ENCODE results near the gene TP53RK. TPM values are rescaled to one million over a fixed set of nuclear protein-coding genes. Genes with fewer than 3 reads are reported as not detected.

The TP53RK gene
- total RNA-seq, 1 donor, result 17.4 TPM

DNA sequence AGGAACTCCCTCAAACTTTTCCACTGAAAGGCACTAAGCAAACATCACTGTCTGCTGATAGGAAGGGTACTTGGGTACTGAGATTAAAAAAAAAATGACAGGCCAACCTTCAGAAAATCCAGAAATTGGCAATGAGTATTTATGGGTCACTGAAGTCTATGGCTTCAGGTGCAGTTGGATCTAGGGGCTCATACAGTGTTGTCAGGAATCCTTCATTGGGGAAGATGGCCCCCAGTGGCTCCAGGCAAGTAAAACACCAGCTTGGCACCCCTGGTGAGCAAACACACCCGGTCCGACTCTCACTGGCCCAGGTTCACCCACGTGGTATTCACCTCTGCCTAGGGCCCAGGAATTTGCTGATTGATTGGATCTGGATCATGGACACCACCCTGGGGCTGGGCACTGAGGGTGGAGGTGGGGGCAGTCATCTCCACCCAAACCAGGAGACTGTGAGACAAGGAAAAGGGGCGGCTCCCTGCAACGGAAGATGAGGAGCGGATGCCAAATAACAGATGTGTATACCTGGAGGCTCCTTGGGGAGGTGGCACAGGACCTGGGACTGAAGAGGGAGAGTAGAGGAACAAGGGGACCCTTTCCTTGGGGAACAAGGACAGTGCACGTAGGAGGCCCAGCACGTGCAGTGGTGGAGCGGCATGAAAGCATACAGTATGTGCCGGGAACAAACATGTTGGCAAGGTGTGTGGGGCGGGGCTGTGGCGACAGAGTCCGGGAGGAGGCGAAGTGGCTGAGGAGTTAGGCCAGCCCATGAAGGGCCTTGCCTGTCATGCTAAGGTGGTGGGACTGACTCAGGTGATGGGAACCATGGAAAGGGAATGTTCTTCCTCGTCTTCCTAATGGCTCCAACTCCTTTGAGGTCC is 25.0 kb upstream of the TP53RK start:
- no peak for DNase-seq (ENCODE audit: low read depth)
- TF ChIP-seq CTCF (IDR thresholded peaks at IDR 0.05; ENCODE audit: insufficient read depth, low read length), result no peak
- H3K4me3 ChIP-seq (ENCODE audit: low read depth, low read length), result no peak overlapping the region

DNA sequence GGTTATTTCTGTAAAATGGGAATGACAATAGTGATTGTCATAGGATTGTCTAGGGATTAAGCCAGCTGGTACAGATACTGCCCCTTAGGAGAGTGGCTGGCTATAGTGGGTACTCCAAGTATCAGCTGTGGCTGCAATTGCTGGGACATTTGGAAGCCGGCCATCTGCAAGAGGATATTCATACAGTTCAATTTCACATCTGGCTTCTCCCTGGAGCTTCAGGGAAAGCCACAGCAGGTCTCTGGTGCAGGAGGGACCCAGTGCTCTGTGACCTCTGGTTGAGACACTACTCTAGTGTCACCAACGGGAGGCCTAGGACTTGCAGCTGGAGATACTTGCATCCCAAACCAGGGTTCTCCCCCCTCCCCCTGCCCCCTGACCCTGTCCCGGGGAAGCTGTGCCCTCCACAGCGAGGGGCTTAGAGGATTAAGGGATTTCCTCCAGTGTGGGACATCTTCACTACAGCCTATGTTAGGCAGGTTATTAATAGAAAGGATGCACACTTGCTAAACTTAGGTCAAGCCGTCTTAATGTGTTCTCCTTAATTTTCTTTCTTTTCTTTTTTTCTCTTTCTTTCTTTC is 22.9 kb upstream of the TP53RK start:
- TF ChIP-seq CTCF (IDR thresholded peaks at IDR 0.05; ENCODE audit: insufficient read depth, low read length), result no peak
- DNase-seq (ENCODE audit: low read depth), result no peak

DNA sequence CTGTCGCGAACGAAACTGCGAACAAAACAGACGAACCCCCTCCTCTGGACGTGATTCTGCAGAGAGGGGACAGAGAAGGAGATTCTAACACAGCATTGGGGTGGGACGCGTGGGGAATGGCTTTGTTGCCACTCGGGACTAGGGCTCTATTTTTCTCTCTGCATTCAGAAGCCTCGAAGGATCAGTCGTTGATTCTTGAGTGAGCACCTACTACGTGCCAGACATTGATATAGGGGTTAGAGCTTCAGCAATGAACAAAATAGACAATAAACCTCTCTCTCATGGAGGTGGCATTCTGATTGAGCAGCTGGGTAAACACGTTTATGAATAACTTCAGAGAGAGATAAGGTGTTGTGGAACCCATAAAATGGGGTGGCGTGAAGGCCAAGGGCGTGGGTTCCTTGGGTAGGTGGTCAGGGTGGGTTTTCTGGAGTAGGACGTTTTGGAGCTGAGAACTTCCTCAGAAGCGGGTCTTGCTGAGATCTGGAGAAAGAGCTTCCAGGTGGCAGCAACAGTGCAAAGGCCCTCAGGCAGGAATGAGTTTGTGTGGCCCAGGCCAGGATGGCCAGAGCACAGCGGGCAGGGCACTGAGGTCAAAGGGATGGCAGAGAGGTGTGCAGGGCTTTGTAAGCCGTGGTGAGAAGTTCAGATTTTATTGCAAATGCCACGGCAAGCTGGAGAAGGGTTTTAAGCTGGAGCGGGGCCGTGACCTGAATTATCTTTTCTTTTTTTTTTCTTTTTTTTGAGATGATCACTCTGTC is 21.1 kb upstream of the TP53RK start:
- H3K4me3 ChIP-seq (ENCODE audit: low read depth, low read length), result peak overlapping the region; percentile 81
- peak; percentile 15 for DNase-seq (ENCODE audit: low read depth)
- TF ChIP-seq CTCF (IDR thresholded peaks at IDR 0.05; ENCODE audit: insufficient read depth, low read length), result no peak

More for the DNA sequence above, 22.9 kb upstream of the TP53RK start:
- no peak overlapping the region for H3K4me3 ChIP-seq (ENCODE audit: low read depth, low read length)

- TF ChIP-seq CTCF (IDR thresholded peaks at IDR 0.05; ENCODE audit: insufficient read depth, low read length), result peak; percentile 5
- H3K4me3 ChIP-seq (ENCODE audit: low read depth, low read length), result peak within 1 kb of the TSS; percentile 81
- peak; percentile 38 for DNase-seq (ENCODE audit: low read depth)
Measured at GRCh38 chr20:46709459-46710152, 20.4 kb upstream of the TP53RK start, which contains the start of gene SLC2A10. SLC2A10 (plus strand) TSS chr20:46709649; CDS start chr20:46709737, 88 bp downstream.

- TF ChIP-seq CTCF (IDR thresholded peaks at IDR 0.05; ENCODE audit: insufficient read depth, low read length), result no peak
- H3K4me3 ChIP-seq (ENCODE audit: low read depth, low read length), result peak overlapping the region; percentile 81
- DNase-seq (ENCODE audit: low read depth), result no peak
Measured at GRCh38 chr20:46709055-46709458, 19.8 kb upstream of the TP53RK start.

GRCh38 chr20:46708172-46708860 is 19.1 kb upstream of the TP53RK start:
- no peak for DNase-seq (ENCODE audit: low read depth)
- no peak for TF ChIP-seq CTCF (IDR thresholded peaks at IDR 0.05; ENCODE audit: insufficient read depth, low read length)
- no peak overlapping the region for H3K4me3 ChIP-seq (ENCODE audit: low read depth, low read length)

Data from fibroblast of the aortic adventitia (primary cell).